WTC11 (cell line): ENCODE results near the gene CUTA. TPM values are rescaled to one million over a fixed set of nuclear protein-coding genes. Genes with fewer than 3 reads are reported as not detected.

ENCODE experiments used
- ATAC-seq: fragments of 200-7000 bp; cut with Tn5 transposase; 2 replicates; pipeline ENCODE4 v1.10.0; 2021; ENCODE audit warnings: mild to moderate bottlenecking, moderate library complexity
- CTCF ChIA-PET: fragments of 300-600 bp; sonication (Branson Sonifier 250); formaldehyde crosslinking; loops from one replicate; lab custom pipeline; 2021; ENCODE audit warnings: antibody characterized with exemption; lab: Charles Lee
- POLR2A ChIA-PET: fragments of 350-600 bp; sonication (Branson Sonifier 250); formaldehyde crosslinking; loops from one replicate; lab custom pipeline; 2021; ENCODE audit warnings: antibody characterized with exemption; lab: Charles Lee
- DNase-seq: peaks from one replicate; pipeline ENCODE4 v3.0.0; 2021; ENCODE audit warnings: low spot score
- H3K27ac Mint-ChIP-seq: 2 replicates; pipeline ENCODE4 v1.8.0; 2021; ENCODE audit warnings: mixed read lengths
- H3K27me3 Mint-ChIP-seq: 2 replicates; pipeline ENCODE4 v1.8.0; 2021; ENCODE audit warnings: low read depth, mild to moderate bottlenecking, moderate library complexity, mixed read lengths
- H3K36me3 Mint-ChIP-seq: 2 replicates; pipeline ENCODE4 v1.8.0; 2021; ENCODE audit warnings: mixed read lengths
- H3K4me1 Mint-ChIP-seq: 2 replicates; pipeline ENCODE4 v1.8.0; 2022; ENCODE audit warnings: mixed read lengths
- H3K4me3 Mint-ChIP-seq: 2 replicates; pipeline ENCODE4 v1.8.0; 2021; ENCODE audit warnings: mild to moderate bottlenecking, moderate library complexity, mixed read lengths
- H3K9me3 Mint-ChIP-seq: 2 replicates; pipeline ENCODE4 v1.8.0; 2021; ENCODE audit warnings: mixed read lengths
- CREM ChIP-seq: sonication (generic); formaldehyde crosslinking; IDR thresholded peaks from 2 replicates; pipeline ENCODE4 v1.8.1; 2022; ENCODE audit warnings: mild to moderate bottlenecking, missing genetic modification reagents, moderate library complexity
- ELF4 ChIP-seq: sonication (generic); formaldehyde crosslinking; IDR thresholded peaks from 2 replicates; pipeline ENCODE4 v1.8.1; 2022; ENCODE audit warnings: low read depth, mild to moderate bottlenecking, moderate library complexity, missing genetic modification reagents
- ETV6 ChIP-seq: sonication (generic); formaldehyde crosslinking; IDR thresholded peaks from 2 replicates; pipeline ENCODE4 v1.8.1; 2022; ENCODE audit warnings: mild to moderate bottlenecking, missing genetic modification reagents
- FOXP1 ChIP-seq: sonication (generic); formaldehyde crosslinking; IDR thresholded peaks from 2 replicates; pipeline ENCODE4 v1.8.0; 2022; ENCODE audit warnings: missing genetic modification reagents, mild to moderate bottlenecking, moderate library complexity, borderline replicate concordance
- IRF2 ChIP-seq: sonication (generic); formaldehyde crosslinking; IDR thresholded peaks from 2 replicates; pipeline ENCODE4 v1.8.0; 2022; ENCODE audit warnings: low read depth, missing genetic modification reagents, borderline replicate concordance
- SMAD4 ChIP-seq: sonication (generic); formaldehyde crosslinking; IDR thresholded peaks from 2 replicates; pipeline ENCODE4 v1.8.0; 2022; ENCODE audit warnings: mild to moderate bottlenecking, missing genetic modification reagents
- ZNF138 ChIP-seq: sonication (generic); formaldehyde crosslinking; conservative IDR thresholded peaks from 2 replicates; pipeline ENCODE4 v1.8.1; 2022; ENCODE audit warnings: mild to moderate bottlenecking, moderate library complexity, missing genetic modification reagents
- ZNF396 ChIP-seq: fragments of 250-450 bp; sonication (Bioruptor Pico); IDR thresholded peaks from 2 replicates; pipeline ENCODE4 v1.8.0; 2021; ENCODE audit warnings: mild to moderate bottlenecking, moderate library complexity, borderline replicate concordance
- total RNA-seq: library from RNA; stranded (reverse); gene quantifications from 3 replicates; pipeline ENCODE4 v1.2.3, GENCODE V29; 2021
- TF ChIP-seq, protein P1 (sequence below): sonication (generic); formaldehyde crosslinking; IDR thresholded peaks from 2 replicates; pipeline ENCODE4 v1.8.1; 2023; ENCODE audit warnings: mild to moderate bottlenecking, missing genetic modification reagents, moderate library complexity
- TF ChIP-seq, protein P2 (sequence below): sonication (generic); formaldehyde crosslinking; IDR thresholded peaks from 2 replicates; pipeline ENCODE4 v1.8.1; 2023; ENCODE audit warnings: mild to moderate bottlenecking, missing genetic modification reagents
- TF ChIP-seq, protein P3 (sequence below): sonication (generic); formaldehyde crosslinking; IDR thresholded peaks from 2 replicates; pipeline ENCODE4 v1.8.0; 2022; ENCODE audit warnings: mild to moderate bottlenecking, missing genetic modification reagents
- TF ChIP-seq, protein P4 (sequence below): fragments of 250-450 bp; sonication (Bioruptor Pico); IDR thresholded peaks from 2 replicates; pipeline ENCODE4 v1.9.0; 2021; ENCODE audit warnings: mild to moderate bottlenecking
- TF ChIP-seq, protein P5 (sequence below): fragments of 250-450 bp; sonication (Bioruptor Pico); conservative IDR thresholded peaks from 2 replicates; pipeline ENCODE4 v1.9.0; 2021; ENCODE audit warnings: mild to moderate bottlenecking
- TF ChIP-seq, protein P6 (sequence below): sonication (generic); formaldehyde crosslinking; IDR thresholded peaks from 2 replicates; pipeline ENCODE4 v1.8.1; 2023; ENCODE audit warnings: mild to moderate bottlenecking, missing genetic modification reagents, borderline replicate concordance
- TF ChIP-seq, protein P7 (sequence below): sonication (generic); formaldehyde crosslinking; IDR thresholded peaks from 2 replicates; pipeline ENCODE4 v1.8.1; 2022; ENCODE audit warnings: mild to moderate bottlenecking, missing genetic modification reagents, moderate library complexity, borderline replicate concordance
- TF ChIP-seq, protein P8 (sequence below): sonication (generic); formaldehyde crosslinking; IDR thresholded peaks from 2 replicates; pipeline ENCODE4 v1.8.1; 2023; ENCODE audit warnings: mild to moderate bottlenecking, missing genetic modification reagents, moderate library complexity
- TF ChIP-seq, protein P9 (sequence below): fragments of 250-450 bp; sonication (Bioruptor Pico); IDR thresholded peaks from 2 replicates; pipeline ENCODE4 v2.1.2; 2022; ENCODE audit warnings: mild to moderate bottlenecking, moderate library complexity
- TF ChIP-seq, protein P10 (sequence below): sonication (generic); formaldehyde crosslinking; IDR thresholded peaks from 2 replicates; pipeline ENCODE4 v1.8.1; 2023; ENCODE audit warnings: mild to moderate bottlenecking, missing genetic modification reagents

Gene CUTA
- total RNA-seq, 1 experiment from 2014 or later, result 247 TPM

DNA sequence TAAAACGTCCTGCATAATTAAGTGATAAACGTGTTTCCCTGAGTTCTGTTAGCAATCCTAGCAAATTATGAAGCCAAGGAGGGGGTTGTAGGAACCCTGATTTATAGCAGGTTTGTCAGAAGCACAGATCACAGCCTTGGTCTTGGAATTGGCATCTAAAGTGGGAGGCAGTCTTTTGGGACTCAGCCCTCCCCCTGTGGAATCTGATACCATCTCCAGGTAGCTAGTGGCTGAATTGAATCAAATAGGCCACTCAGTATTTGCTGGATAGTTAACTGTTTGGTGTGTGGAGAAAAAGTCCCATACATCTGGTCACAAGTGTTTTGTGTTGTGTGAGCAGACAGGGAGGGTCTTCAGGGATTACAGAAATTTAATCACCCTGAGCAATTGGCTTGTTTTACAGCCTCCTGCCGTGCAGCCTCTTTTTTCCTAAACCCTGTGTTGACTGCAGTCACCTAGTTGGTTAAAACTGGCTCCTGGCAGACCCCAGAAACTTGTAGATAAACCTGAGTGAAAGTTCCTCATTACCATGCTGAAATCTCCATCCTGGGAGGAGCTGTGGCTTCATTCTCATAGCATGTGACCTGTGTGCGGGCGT is 45.3 kb downstream of the CUTA start:
- no peak overlapping the region for H3K4me3 Mint-ChIP-seq
- CTCF ChIA-PET, result no interaction called here
- DNase-seq, result no peak
- TF ChIP-seq, protein P1, sequence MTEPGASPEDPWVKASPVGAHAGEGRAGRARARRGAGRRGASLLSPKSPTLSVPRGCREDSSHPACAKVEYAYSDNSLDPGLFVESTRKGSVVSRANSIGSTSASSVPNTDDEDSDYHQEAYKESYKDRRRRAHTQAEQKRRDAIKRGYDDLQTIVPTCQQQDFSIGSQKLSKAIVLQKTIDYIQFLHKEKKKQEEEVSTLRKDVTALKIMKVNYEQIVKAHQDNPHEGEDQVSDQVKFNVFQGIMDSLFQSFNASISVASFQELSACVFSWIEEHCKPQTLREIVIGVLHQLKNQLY (CRISPR knock-in tag), result no peak
- TF ChIP-seq IRF2 (CRISPR knock-in tag), result no peak
- TF ChIP-seq ZNF396, result no peak
- TF ChIP-seq, protein P2, sequence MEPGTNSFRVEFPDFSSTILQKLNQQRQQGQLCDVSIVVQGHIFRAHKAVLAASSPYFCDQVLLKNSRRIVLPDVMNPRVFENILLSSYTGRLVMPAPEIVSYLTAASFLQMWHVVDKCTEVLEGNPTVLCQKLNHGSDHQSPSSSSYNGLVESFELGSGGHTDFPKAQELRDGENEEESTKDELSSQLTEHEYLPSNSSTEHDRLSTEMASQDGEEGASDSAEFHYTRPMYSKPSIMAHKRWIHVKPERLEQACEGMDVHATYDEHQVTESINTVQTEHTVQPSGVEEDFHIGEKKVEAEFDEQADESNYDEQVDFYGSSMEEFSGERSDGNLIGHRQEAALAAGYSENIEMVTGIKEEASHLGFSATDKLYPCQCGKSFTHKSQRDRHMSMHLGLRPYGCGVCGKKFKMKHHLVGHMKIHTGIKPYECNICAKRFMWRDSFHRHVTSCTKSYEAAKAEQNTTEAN (CRISPR knock-in tag), result no peak
- TF ChIP-seq, protein P3, sequence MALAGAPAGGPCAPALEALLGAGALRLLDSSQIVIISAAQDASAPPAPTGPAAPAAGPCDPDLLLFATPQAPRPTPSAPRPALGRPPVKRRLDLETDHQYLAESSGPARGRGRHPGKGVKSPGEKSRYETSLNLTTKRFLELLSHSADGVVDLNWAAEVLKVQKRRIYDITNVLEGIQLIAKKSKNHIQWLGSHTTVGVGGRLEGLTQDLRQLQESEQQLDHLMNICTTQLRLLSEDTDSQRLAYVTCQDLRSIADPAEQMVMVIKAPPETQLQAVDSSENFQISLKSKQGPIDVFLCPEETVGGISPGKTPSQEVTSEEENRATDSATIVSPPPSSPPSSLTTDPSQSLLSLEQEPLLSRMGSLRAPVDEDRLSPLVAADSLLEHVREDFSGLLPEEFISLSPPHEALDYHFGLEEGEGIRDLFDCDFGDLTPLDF (CRISPR knock-in tag), result no peak
- TF ChIP-seq, protein P4, sequence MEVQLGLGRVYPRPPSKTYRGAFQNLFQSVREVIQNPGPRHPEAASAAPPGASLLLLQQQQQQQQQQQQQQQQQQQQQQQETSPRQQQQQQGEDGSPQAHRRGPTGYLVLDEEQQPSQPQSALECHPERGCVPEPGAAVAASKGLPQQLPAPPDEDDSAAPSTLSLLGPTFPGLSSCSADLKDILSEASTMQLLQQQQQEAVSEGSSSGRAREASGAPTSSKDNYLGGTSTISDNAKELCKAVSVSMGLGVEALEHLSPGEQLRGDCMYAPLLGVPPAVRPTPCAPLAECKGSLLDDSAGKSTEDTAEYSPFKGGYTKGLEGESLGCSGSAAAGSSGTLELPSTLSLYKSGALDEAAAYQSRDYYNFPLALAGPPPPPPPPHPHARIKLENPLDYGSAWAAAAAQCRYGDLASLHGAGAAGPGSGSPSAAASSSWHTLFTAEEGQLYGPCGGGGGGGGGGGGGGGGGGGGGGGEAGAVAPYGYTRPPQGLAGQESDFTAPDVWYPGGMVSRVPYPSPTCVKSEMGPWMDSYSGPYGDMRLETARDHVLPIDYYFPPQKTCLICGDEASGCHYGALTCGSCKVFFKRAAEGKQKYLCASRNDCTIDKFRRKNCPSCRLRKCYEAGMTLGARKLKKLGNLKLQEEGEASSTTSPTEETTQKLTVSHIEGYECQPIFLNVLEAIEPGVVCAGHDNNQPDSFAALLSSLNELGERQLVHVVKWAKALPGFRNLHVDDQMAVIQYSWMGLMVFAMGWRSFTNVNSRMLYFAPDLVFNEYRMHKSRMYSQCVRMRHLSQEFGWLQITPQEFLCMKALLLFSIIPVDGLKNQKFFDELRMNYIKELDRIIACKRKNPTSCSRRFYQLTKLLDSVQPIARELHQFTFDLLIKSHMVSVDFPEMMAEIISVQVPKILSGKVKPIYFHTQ (CRISPR knock-in tag), result no peak
- TF ChIP-seq, protein P5, sequence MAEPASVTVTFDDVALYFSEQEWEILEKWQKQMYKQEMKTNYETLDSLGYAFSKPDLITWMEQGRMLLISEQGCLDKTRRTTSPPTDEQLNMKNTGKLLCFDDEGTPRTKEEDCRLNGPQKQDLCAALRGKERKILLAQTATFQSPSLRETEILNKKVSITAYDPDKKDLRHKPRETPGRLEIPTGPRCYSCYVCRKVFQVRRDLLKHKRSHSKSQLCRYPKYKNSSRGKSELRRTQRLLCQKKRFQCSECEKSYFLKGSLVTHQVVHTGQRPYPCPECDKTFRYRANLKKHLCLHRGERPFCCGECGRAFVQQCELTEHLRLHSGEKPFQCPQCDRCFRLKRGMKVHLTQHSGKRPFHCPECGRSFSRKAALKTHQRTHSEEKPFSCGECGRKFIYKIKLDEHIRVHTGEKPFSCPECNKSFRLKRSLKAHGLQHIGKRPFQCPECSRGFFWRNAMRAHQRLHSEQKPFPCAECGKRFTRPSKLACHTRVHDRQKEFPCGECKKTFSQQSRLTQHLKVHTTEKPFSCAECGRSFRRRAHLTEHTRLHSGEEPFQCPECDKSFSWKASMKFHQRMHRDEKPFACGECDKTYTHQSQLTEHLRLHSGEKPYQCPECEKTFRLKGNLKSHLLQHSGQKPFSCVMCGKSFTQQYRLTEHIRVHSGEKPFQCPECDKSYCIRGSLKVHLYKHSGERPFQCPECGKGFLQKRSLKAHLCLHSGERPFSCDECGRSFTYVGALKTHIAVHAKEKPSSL (CRISPR knock-in tag), result no peak
- TF ChIP-seq ZNF138 (CRISPR knock-in tag), result no peak
- TF ChIP-seq, protein P6, sequence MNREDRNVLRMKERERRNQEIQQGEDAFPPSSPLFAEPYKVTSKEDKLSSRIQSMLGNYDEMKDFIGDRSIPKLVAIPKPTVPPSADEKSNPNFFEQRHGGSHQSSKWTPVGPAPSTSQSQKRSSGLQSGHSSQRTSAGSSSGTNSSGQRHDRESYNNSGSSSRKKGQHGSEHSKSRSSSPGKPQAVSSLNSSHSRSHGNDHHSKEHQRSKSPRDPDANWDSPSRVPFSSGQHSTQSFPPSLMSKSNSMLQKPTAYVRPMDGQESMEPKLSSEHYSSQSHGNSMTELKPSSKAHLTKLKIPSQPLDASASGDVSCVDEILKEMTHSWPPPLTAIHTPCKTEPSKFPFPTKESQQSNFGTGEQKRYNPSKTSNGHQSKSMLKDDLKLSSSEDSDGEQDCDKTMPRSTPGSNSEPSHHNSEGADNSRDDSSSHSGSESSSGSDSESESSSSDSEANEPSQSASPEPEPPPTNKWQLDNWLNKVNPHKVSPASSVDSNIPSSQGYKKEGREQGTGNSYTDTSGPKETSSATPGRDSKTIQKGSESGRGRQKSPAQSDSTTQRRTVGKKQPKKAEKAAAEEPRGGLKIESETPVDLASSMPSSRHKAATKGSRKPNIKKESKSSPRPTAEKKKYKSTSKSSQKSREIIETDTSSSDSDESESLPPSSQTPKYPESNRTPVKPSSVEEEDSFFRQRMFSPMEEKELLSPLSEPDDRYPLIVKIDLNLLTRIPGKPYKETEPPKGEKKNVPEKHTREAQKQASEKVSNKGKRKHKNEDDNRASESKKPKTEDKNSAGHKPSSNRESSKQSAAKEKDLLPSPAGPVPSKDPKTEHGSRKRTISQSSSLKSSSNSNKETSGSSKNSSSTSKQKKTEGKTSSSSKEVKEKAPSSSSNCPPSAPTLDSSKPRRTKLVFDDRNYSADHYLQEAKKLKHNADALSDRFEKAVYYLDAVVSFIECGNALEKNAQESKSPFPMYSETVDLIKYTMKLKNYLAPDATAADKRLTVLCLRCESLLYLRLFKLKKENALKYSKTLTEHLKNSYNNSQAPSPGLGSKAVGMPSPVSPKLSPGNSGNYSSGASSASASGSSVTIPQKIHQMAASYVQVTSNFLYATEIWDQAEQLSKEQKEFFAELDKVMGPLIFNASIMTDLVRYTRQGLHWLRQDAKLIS (CRISPR knock-in tag), result no peak
- TF ChIP-seq, protein P7, sequence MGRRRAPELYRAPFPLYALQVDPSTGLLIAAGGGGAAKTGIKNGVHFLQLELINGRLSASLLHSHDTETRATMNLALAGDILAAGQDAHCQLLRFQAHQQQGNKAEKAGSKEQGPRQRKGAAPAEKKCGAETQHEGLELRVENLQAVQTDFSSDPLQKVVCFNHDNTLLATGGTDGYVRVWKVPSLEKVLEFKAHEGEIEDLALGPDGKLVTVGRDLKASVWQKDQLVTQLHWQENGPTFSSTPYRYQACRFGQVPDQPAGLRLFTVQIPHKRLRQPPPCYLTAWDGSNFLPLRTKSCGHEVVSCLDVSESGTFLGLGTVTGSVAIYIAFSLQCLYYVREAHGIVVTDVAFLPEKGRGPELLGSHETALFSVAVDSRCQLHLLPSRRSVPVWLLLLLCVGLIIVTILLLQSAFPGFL, result no peak
- TF ChIP-seq, protein P8, sequence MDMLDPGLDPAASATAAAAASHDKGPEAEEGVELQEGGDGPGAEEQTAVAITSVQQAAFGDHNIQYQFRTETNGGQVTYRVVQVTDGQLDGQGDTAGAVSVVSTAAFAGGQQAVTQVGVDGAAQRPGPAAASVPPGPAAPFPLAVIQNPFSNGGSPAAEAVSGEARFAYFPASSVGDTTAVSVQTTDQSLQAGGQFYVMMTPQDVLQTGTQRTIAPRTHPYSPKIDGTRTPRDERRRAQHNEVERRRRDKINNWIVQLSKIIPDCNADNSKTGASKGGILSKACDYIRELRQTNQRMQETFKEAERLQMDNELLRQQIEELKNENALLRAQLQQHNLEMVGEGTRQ (CRISPR knock-in tag), result no peak
- no peak for TF ChIP-seq ETV6 (CRISPR knock-in tag)
- TF ChIP-seq, protein P9, sequence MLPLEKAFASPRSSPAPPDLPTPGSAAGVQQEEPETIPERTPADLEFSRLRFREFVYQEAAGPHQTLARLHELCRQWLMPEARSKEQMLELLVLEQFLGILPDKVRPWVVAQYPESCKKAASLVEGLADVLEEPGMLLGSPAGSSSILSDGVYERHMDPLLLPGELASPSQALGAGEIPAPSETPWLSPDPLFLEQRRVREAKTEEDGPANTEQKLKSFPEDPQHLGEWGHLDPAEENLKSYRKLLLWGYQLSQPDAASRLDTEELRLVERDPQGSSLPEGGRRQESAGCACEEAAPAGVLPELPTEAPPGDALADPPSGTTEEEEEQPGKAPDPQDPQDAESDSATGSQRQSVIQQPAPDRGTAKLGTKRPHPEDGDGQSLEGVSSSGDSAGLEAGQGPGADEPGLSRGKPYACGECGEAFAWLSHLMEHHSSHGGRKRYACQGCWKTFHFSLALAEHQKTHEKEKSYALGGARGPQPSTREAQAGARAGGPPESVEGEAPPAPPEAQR (CRISPR knock-in tag), result no peak
- no peak for TF ChIP-seq FOXP1 (CRISPR knock-in tag)
- no peak for TF ChIP-seq SMAD4
- TF ChIP-seq, protein P10, sequence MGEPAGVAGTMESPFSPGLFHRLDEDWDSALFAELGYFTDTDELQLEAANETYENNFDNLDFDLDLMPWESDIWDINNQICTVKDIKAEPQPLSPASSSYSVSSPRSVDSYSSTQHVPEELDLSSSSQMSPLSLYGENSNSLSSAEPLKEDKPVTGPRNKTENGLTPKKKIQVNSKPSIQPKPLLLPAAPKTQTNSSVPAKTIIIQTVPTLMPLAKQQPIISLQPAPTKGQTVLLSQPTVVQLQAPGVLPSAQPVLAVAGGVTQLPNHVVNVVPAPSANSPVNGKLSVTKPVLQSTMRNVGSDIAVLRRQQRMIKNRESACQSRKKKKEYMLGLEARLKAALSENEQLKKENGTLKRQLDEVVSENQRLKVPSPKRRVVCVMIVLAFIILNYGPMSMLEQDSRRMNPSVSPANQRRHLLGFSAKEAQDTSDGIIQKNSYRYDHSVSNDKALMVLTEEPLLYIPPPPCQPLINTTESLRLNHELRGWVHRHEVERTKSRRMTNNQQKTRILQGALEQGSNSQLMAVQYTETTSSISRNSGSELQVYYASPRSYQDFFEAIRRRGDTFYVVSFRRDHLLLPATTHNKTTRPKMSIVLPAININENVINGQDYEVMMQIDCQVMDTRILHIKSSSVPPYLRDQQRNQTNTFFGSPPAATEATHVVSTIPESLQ (CRISPR knock-in tag), result no peak
- TF ChIP-seq ELF4 (CRISPR knock-in tag), result no peak
- no peak for TF ChIP-seq CREM (CRISPR knock-in tag)

More for the DNA sequence above, 45.3 kb downstream of the CUTA start:
- Mint-ChIP-seq H3K27me3 (no peaks in the 10 kb centered on the region), H3K9me3 (no peaks in the 10 kb centered on the region), H3K4me1 (peaks cover 34% of the 10 kb centered on the region), H3K27ac (peak overlapping the region; percentile 83), H3K36me3 (no peaks in the 10 kb centered on the region)
- POLR2A ChIA-PET, result no interaction called here
- peak; percentile 60 for ATAC-seq
